Measurements from ENCODE around the gene SASH1. TPM values are rescaled to one million over a fixed set of nuclear protein-coding genes. Genes with fewer than 3 reads are reported as not detected.

Gene SASH1
- total RNA-seq, 1 experiment from 2014 or later, result 42.0 TPM

- H3K27ac Mint-ChIP-seq (ENCODE audit: unreplicated experiment), result peak overlapping the region; percentile 75
- no peak overlapping the region for H3K4me3 ChIP-seq (ENCODE audit: low read depth, low read length)
- BruUV-seq (replicated peaks), result no TSS peak
- intact Hi-C loops (cut with micrococcal nuclease; ENCODE audit: unreplicated experiment), result no loop called here
- H3K4me3 Mint-ChIP-seq (ENCODE audit: unreplicated experiment), result no peak overlapping the region
- peaks cover 29% of the 10 kb centered on the region for H3K36me3 Mint-ChIP-seq (ENCODE audit: insufficient read depth, unreplicated experiment)
- peaks cover 13% of the 10 kb centered on the region for H3K4me1 Mint-ChIP-seq (ENCODE audit: low read depth, unreplicated experiment)
- POLR2A ChIA-PET, result no interaction called here
- no peaks in the 10 kb centered on the region for H3K36me3 ChIP-seq (ENCODE audit: control insufficient read depth, insufficient read depth, low read length)
- H3K9me3 Mint-ChIP-seq (ENCODE audit: unreplicated experiment), result no peaks in the 10 kb centered on the region
- no peak for DNase-seq
- H3K4me1 ChIP-seq, result peaks cover 12% of the 10 kb centered on the region
- no peaks in the 10 kb centered on the region for H3K27me3 Mint-ChIP-seq (ENCODE audit: insufficient read depth, unreplicated experiment)
- H3K9me3 ChIP-seq, result no peaks in the 10 kb centered on the region
- TF ChIP-seq CTCF (IDR thresholded peaks at IDR 0.05; ENCODE audit: insufficient read depth in 1 of 2, low read depth in 1 of 2, low read length in 1 of 2, severe bottlenecking in 1 of 2, unreplicated experiment in 1 of 2), result no peak
- no peaks in the 10 kb centered on the region for H3K27me3 ChIP-seq (replicated peaks; ENCODE audit: control insufficient read depth, insufficient read depth, low read length)
- CTCF ChIA-PET, result no interaction called here
Observed at GRCh38 chr6:148466158-148466557, 123.5 kb downstream of the SASH1 start.

GRCh38 chr6:148467926-148468325, 125.3 kb downstream of the SASH1 start:
- CTCF ChIA-PET, result no interaction called here

GRCh38 chr6:148470156-148470555, 127.5 kb downstream of the SASH1 start:
- intact Hi-C loops (cut with micrococcal nuclease; ENCODE audit: unreplicated experiment), result no loop called here
- no peak for TF ChIP-seq CTCF (IDR thresholded peaks at IDR 0.05; ENCODE audit: insufficient read depth in 1 of 2, low read depth in 1 of 2, low read length in 1 of 2, severe bottlenecking in 1 of 2, unreplicated experiment in 1 of 2)
- Histone ChIP-seq H3K9me3 (no peaks in the 10 kb centered on the region), H3K36me3 (ENCODE audit: control insufficient read depth, insufficient read depth, low read length) (no peaks in the 10 kb centered on the region), H3K4me3 (ENCODE audit: low read depth, low read length) (no peak overlapping the region), H3K27me3 (replicated peaks; ENCODE audit: control insufficient read depth, insufficient read depth, low read length) (no peaks in the 10 kb centered on the region), H3K4me1 (peaks cover 7% of the 10 kb centered on the region; the same call in 1 of the 2 replicates)
- H3K4me3 Mint-ChIP-seq (ENCODE audit: unreplicated experiment), result no peak overlapping the region
- H3K27me3 Mint-ChIP-seq (ENCODE audit: insufficient read depth, unreplicated experiment), result no peaks in the 10 kb centered on the region
- H3K27ac Mint-ChIP-seq (ENCODE audit: unreplicated experiment), result no peak overlapping the region
- H3K4me1 Mint-ChIP-seq (ENCODE audit: low read depth, unreplicated experiment), result no peaks in the 10 kb centered on the region
- ChIA-PET POLR2A (no interaction called here), CTCF (no interaction called here)
- H3K9me3 Mint-ChIP-seq (ENCODE audit: unreplicated experiment), result no peaks in the 10 kb centered on the region
- no peak for DNase-seq
- BruUV-seq (replicated peaks), result no TSS peak
- H3K36me3 Mint-ChIP-seq (ENCODE audit: insufficient read depth, unreplicated experiment), result peaks cover 28% of the 10 kb centered on the region

More at GRCh38 chr6:148467926-148468325, 125.3 kb downstream of the SASH1 start:
- intact Hi-C loops (cut with micrococcal nuclease; ENCODE audit: unreplicated experiment), result no loop called here
- TF ChIP-seq CTCF (IDR thresholded peaks at IDR 0.05; ENCODE audit: insufficient read depth in 1 of 2, low read depth in 1 of 2, low read length in 1 of 2, severe bottlenecking in 1 of 2, unreplicated experiment in 1 of 2), result no peak
- H3K4me3 Mint-ChIP-seq (ENCODE audit: unreplicated experiment), result no peak overlapping the region
- H3K36me3 Mint-ChIP-seq (ENCODE audit: insufficient read depth, unreplicated experiment), result peaks cover 29% of the 10 kb centered on the region
- no TSS peak for BruUV-seq (replicated peaks)
- Histone ChIP-seq H3K4me1 (peaks cover 12% of the 10 kb centered on the region), H3K4me3 (ENCODE audit: low read depth, low read length) (no peak overlapping the region), H3K36me3 (ENCODE audit: control insufficient read depth, insufficient read depth, low read length) (no peaks in the 10 kb centered on the region), H3K27me3 (replicated peaks; ENCODE audit: control insufficient read depth, insufficient read depth, low read length) (no peaks in the 10 kb centered on the region), H3K9me3 (no peaks in the 10 kb centered on the region)
- no peak overlapping the region for H3K27ac Mint-ChIP-seq (ENCODE audit: unreplicated experiment)
- H3K9me3 Mint-ChIP-seq (ENCODE audit: unreplicated experiment), result no peaks in the 10 kb centered on the region
- no peak for DNase-seq
- POLR2A ChIA-PET, result no interaction called here
- peaks cover 13% of the 10 kb centered on the region for H3K4me1 Mint-ChIP-seq (ENCODE audit: low read depth, unreplicated experiment)
- H3K27me3 Mint-ChIP-seq (ENCODE audit: insufficient read depth, unreplicated experiment), result no peaks in the 10 kb centered on the region
